ENCODE measurements around the gene NAALADL2. TPM values are rescaled to one million over a fixed set of nuclear protein-coding genes. Genes with fewer than 3 reads are reported as not detected.

The NAALADL2 gene
- total and polyA plus RNA-seq, 2 donors (not counting 1 experiment from before 2014, with no cell fraction given): not detected

DNA sequence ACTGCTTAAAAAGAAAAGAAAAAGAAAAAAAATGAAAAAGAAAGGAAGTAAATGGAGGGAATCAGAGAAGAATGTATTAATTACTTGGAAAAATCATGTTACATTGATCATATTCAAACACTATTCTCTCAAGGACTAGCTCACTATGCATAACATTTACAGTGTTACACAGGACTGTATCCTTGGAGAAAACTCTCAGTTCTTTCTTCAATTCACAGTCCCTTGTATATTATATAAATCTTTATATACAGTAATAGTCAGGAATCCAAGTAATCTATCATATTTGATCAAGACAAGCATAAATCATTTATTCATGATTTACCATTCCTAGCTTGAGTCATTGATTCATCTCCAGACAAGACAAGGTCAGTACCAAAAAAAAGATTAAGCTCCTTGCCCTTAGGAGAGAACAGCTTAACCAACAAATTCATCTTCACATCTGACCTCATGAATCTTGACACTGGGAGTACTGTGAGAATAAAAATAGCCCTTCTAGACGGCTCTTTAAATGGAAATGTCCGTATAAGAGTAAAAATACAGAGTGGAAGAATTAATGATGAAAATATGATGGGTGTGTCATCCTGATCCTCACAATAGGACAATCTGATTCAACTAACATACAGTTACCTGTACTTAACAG lies 980.4 kb downstream of the NAALADL2 start:
- H3K27ac ChIP-seq (ENCODE audit: low read length in 2 of 2): no peak overlapping the region
- ATAC-seq (ENCODE audit: low read depth) (no peak), DNase-seq (no peak)
- no peaks in the 10 kb centered on the region for H3K79me2 ChIP-seq (ENCODE audit: control insufficient read depth, insufficient read depth, low read length)
- no peaks in the 10 kb centered on the region for H4K20me1 ChIP-seq (ENCODE audit: control insufficient read depth, insufficient read depth, low read length, poor library complexity, severe bottlenecking)
- POLR2A ChIA-PET: no interaction called here
- H3K27me3 ChIP-seq (replicated peaks in 1 of 4; ENCODE audit: control extremely low read depth in 1 of 4, control insufficient read depth in 3 of 4, insufficient read depth in 4 of 4, low read length in 3 of 4): no peaks in the 10 kb centered on the region
- no peaks in the 10 kb centered on the region for H3K4me1 ChIP-seq (ENCODE audit: control insufficient read depth in 2 of 2, insufficient read depth in 2 of 2, low read length in 2 of 2)
- H2AFZ ChIP-seq (ENCODE audit: insufficient read depth, low read depth, low read length, poor library complexity, severe bottlenecking): no peak overlapping the region
- no peak overlapping the region for H3K27ac Mint-ChIP-seq
- no peaks in the 10 kb centered on the region for H3K27me3 Mint-ChIP-seq
- no peaks in the 10 kb centered on the region for H3K9me3 Mint-ChIP-seq (ENCODE audit: insufficient read depth)
- WGBS (ENCODE audit: insufficient coverage): no CpG with 5 or more reads among the region's 2 CpGs
- TF ChIP-seq CTCF (IDR thresholded peaks at IDR 0.05) (no peak), EZH2 (IDR thresholded peaks at IDR 0.05; ENCODE audit: borderline replicate concordance, insufficient read depth, low read depth, low read length, poor library complexity, severe bottlenecking) (no peak)
- no peak overlapping the region for H3K4me3 Mint-ChIP-seq
- intact Hi-C loops (cut with micrococcal nuclease): no loop called here
- H3K9ac ChIP-seq (ENCODE audit: low read length): no peak overlapping the region
- no peaks in the 10 kb centered on the region for H3K4me1 Mint-ChIP-seq
- no peaks in the 10 kb centered on the region for H3K36me3 ChIP-seq (replicated peaks in 1 of 2; ENCODE audit: control extremely low read depth in 1 of 2, control insufficient read depth in 1 of 2, extremely low read depth in 1 of 2, insufficient read depth in 2 of 2, low read length in 1 of 2)
- no peak overlapping the region for H3K4me2 ChIP-seq (replicated peaks; ENCODE audit: low read depth, low read length, poor library complexity, severe bottlenecking)
- H3K9me3 ChIP-seq (ENCODE audit: control extremely low read depth in 1 of 3, control insufficient read depth in 2 of 3, insufficient read depth in 1 of 3, low read length in 2 of 3): no peaks in the 10 kb centered on the region
- H3K4me3 ChIP-seq (ENCODE audit: control extremely low read depth in 1 of 5, extremely low read depth in 1 of 5, insufficient read depth in 1 of 5, low read depth in 2 of 5, low read length in 4 of 5): no peak overlapping the region
- CTCF ChIA-PET: no interaction called here

DNA sequence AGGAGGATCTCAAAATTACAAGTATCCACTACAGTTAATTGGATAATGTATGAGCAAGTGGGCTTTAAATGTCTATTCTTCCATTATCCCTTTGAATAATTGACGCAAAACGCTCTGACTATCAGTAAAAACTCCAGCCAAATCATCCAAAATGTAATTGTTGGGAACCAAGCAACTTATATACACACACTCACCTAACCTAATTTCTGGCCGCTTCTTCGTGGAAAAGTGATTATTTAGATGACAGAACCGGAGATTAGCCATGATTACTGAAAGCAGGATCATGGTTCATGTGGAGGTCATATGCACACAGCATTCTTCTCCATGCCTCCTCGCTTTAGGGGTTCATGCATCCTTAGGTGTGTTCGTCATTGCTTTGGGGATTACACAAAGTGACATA lies 992.4 kb downstream of the NAALADL2 start:
- Histone ChIP-seq H3K4me1 (ENCODE audit: control insufficient read depth in 2 of 2, insufficient read depth in 2 of 2, low read length in 2 of 2) (no peaks in the 10 kb centered on the region), H3K36me3 (replicated peaks in 1 of 2; ENCODE audit: control extremely low read depth in 1 of 2, control insufficient read depth in 1 of 2, extremely low read depth in 1 of 2, insufficient read depth in 2 of 2, low read length in 1 of 2) (no peaks in the 10 kb centered on the region), H3K27me3 (replicated peaks in 1 of 4; ENCODE audit: control extremely low read depth in 1 of 4, control insufficient read depth in 3 of 4, insufficient read depth in 4 of 4, low read length in 3 of 4) (no peaks in the 10 kb centered on the region), H4K20me1 (ENCODE audit: control insufficient read depth, insufficient read depth, low read length, poor library complexity, severe bottlenecking) (no peaks in the 10 kb centered on the region), H3K27ac (ENCODE audit: low read length in 2 of 2) (no peak overlapping the region), H2AFZ (ENCODE audit: insufficient read depth, low read depth, low read length, poor library complexity, severe bottlenecking) (no peak overlapping the region), H3K9ac (ENCODE audit: low read length) (no peak overlapping the region), H3K4me2 (replicated peaks; ENCODE audit: low read depth, low read length, poor library complexity, severe bottlenecking) (no peak overlapping the region), H3K4me3 (ENCODE audit: control extremely low read depth in 1 of 5, extremely low read depth in 1 of 5, insufficient read depth in 1 of 5, low read depth in 2 of 5, low read length in 4 of 5) (no peak overlapping the region), H3K9me3 (ENCODE audit: control extremely low read depth in 1 of 3, control insufficient read depth in 2 of 3, insufficient read depth in 1 of 3, low read length in 2 of 3) (no peaks in the 10 kb centered on the region), H3K79me2 (ENCODE audit: control insufficient read depth, insufficient read depth, low read length) (no peaks in the 10 kb centered on the region)
- POLR2A ChIA-PET: no interaction called here
- intact Hi-C loops (cut with micrococcal nuclease): no loop called here
- Mint-ChIP-seq H3K9me3 (ENCODE audit: insufficient read depth) (no peaks in the 10 kb centered on the region), H3K27ac (no peak overlapping the region), H3K4me3 (no peak overlapping the region), H3K27me3 (no peaks in the 10 kb centered on the region), H3K4me1 (no peaks in the 10 kb centered on the region)
- WGBS (ENCODE audit: insufficient coverage): 93% methylated on average over 2 of the region's 7 CpGs
- no peak for DNase-seq
- no peak for ATAC-seq (ENCODE audit: low read depth)
- CTCF ChIA-PET: no interaction called here
- no peak for TF ChIP-seq EZH2 (IDR thresholded peaks at IDR 0.05; ENCODE audit: borderline replicate concordance, insufficient read depth, low read depth, low read length, poor library complexity, severe bottlenecking)
- no peak for TF ChIP-seq CTCF (IDR thresholded peaks at IDR 0.05)

All from B cell (primary cell).